ENCODE data around the gene SYNPO2.
"Not testable (repeated sequence)": the region's sequence is repeated elsewhere in the genome, so short reads cannot be mapped to it uniquely, and the experiment has no call there.

The SYNPO2 gene

DNA sequence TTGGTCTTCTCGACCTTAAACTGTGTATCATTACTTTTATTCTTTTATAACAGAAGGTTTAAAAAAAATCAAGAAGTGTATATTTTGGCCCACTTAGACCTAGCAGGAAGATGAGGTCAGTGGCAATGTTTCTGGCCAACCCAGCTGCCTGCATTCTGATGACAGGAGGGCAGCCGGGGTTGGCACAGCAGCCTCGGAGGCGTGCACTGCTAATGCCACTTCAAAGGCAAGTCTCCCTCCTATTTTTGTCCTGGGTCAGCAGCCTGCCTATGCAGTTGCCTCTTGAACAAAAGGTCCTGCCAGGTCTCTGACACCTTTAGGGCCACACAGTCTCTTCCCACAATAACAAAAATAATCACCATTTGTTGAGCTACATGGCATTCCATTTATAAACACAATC lies 157.6 kb downstream of the SYNPO2 start:
- H3F3A ChIP-seq (ENCODE audit: insufficient read depth): no peaks in the 10 kb centered on the region
- H2AFZ ChIP-seq (ENCODE audit: low read depth, low read length, severe bottlenecking): no peak overlapping the region
- no peaks in the 10 kb centered on the region for H3K9me2 ChIP-seq (replicated peaks; ENCODE audit: insufficient read depth, low read length)
- no peaks in the 10 kb centered on the region for H3K9me3 ChIP-seq (ENCODE audit: insufficient read depth, low read length)
- no peaks in the 10 kb centered on the region for H4K20me1 ChIP-seq (ENCODE audit: low read depth, low read length)
- no peaks in the 10 kb centered on the region for H3K79me2 ChIP-seq (ENCODE audit: insufficient read depth, low read length)
- H3K27ac ChIP-seq (ENCODE audit: low read depth, low read length): no peak overlapping the region
- H3K27me3 ChIP-seq (ENCODE audit: low read length): no peaks in the 10 kb centered on the region
- TF ChIP-seq, protein P1, sequence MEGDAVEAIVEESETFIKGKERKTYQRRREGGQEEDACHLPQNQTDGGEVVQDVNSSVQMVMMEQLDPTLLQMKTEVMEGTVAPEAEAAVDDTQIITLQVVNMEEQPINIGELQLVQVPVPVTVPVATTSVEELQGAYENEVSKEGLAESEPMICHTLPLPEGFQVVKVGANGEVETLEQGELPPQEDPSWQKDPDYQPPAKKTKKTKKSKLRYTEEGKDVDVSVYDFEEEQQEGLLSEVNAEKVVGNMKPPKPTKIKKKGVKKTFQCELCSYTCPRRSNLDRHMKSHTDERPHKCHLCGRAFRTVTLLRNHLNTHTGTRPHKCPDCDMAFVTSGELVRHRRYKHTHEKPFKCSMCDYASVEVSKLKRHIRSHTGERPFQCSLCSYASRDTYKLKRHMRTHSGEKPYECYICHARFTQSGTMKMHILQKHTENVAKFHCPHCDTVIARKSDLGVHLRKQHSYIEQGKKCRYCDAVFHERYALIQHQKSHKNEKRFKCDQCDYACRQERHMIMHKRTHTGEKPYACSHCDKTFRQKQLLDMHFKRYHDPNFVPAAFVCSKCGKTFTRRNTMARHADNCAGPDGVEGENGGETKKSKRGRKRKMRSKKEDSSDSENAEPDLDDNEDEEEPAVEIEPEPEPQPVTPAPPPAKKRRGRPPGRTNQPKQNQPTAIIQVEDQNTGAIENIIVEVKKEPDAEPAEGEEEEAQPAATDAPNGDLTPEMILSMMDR (IDR thresholded peaks at IDR 0.05; ENCODE audit: insufficient read depth, low read length, poor library complexity, severe bottlenecking): no peak
- no peak for TF ChIP-seq EZH2phosphoT487 (conservative IDR thresholded peaks at IDR 0.05; ENCODE audit: low read length)
- H3K4me3 ChIP-seq (ENCODE audit: insufficient read depth, low read length, poor library complexity, severe bottlenecking): no peak overlapping the region
- no peak overlapping the region for H3K4me2 ChIP-seq (ENCODE audit: low read depth, low read length, poor library complexity, severe bottlenecking)
- H3K9ac ChIP-seq (ENCODE audit: low read length): no peak overlapping the region
- no peaks in the 10 kb centered on the region for H3K36me3 ChIP-seq (ENCODE audit: low read length)

DNA sequence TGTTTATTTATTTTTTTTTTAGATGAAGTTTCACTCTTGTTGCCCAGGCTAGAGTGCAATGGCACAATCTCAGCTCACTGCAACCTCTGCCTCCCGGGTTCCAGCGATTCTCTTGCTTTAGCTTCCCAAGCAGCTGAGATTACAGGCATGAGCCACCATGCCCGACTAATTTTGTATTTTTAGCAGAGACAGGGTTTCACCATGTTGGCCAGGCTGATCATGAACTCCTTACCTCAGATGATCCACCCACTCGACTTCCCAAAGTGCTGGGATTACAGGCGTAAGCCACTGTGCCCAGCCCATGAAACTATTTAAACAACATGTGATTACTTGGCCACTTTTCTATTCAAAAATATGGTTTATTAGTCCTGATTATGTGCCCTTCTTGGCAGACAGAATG lies 158.4 kb downstream of the SYNPO2 start:
- H3K4me3 ChIP-seq (ENCODE audit: insufficient read depth, low read length, poor library complexity, severe bottlenecking); H3K4me2 ChIP-seq (ENCODE audit: low read depth, low read length, poor library complexity, severe bottlenecking); H3K27me3 ChIP-seq (ENCODE audit: low read length); H3K9ac ChIP-seq (ENCODE audit: low read length); H3K27ac ChIP-seq (ENCODE audit: low read depth, low read length); H2AFZ ChIP-seq (ENCODE audit: low read depth, low read length, severe bottlenecking); H3K79me2 ChIP-seq (ENCODE audit: insufficient read depth, low read length); H3K36me3 ChIP-seq (ENCODE audit: low read length); H4K20me1 ChIP-seq (ENCODE audit: low read depth, low read length); H3K9me3 ChIP-seq (ENCODE audit: insufficient read depth, low read length); H3F3A ChIP-seq (ENCODE audit: insufficient read depth); H3K9me2 ChIP-seq (replicated peaks; ENCODE audit: insufficient read depth, low read length): not testable (repeated sequence)

DNA sequence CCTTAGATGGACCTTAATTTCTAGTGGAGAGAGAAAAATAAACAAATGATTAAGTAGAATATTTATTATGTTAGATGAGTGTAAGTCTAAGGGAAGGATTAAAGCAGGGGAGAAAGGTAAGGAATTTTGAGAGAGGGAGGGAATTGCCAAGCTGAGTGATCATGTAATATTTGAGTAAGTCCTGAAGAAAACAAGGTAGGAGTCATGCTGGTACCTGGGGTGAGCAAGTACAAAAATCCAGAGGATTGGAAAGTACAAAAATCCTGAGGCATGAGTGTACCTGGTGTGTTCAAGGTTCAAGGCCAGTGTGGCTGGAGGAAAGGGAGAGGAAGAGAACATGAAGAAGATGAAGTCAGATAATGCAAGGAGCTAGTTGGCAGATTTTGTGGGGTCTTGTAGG lies 159.8 kb downstream of the SYNPO2 start:
- no peaks in the 10 kb centered on the region for H3F3A ChIP-seq (ENCODE audit: insufficient read depth)
- H3K27me3 ChIP-seq (ENCODE audit: low read length): no peaks in the 10 kb centered on the region
- no peak overlapping the region for H3K9ac ChIP-seq (ENCODE audit: low read length)
- H2AFZ ChIP-seq (ENCODE audit: low read depth, low read length, severe bottlenecking): no peak overlapping the region
- no peak overlapping the region for H3K4me3 ChIP-seq (ENCODE audit: insufficient read depth, low read length, poor library complexity, severe bottlenecking)
- no peaks in the 10 kb centered on the region for H3K9me2 ChIP-seq (replicated peaks; ENCODE audit: insufficient read depth, low read length)
- H4K20me1 ChIP-seq (ENCODE audit: low read depth, low read length): no peaks in the 10 kb centered on the region
- no peak overlapping the region for H3K27ac ChIP-seq (ENCODE audit: low read depth, low read length)
- H3K79me2 ChIP-seq (ENCODE audit: insufficient read depth, low read length): no peaks in the 10 kb centered on the region
- no peaks in the 10 kb centered on the region for H3K36me3 ChIP-seq (ENCODE audit: low read length)
- TF ChIP-seq, protein P1 (IDR thresholded peaks at IDR 0.05; ENCODE audit: insufficient read depth, low read length, poor library complexity, severe bottlenecking): no peak
- no peak for TF ChIP-seq EZH2phosphoT487 (conservative IDR thresholded peaks at IDR 0.05; ENCODE audit: low read length)
- no peaks in the 10 kb centered on the region for H3K9me3 ChIP-seq (ENCODE audit: insufficient read depth, low read length)
- no peak overlapping the region for H3K4me2 ChIP-seq (ENCODE audit: low read depth, low read length, poor library complexity, severe bottlenecking)

DNA sequence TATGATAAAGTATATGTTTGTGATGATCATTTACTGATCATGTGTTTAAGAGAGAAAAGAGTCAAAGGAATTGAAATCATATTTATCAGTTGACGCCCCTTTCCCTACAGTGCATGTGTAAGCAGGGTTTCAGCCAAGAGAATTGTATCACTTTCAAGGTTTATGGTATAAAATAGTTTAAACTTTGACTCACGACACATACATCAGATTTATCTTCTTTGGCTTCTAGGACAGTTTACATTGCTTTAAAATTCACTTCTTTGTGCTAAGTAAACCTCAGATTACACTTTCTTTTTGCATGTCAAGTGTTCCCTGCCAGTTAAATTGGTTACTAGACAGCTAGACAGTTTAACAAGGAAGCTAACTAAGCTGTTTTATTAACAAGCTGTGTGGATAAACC lies 160.7 kb downstream of the SYNPO2 start:
- H3K79me2 ChIP-seq (ENCODE audit: insufficient read depth, low read length): no peaks in the 10 kb centered on the region
- no peaks in the 10 kb centered on the region for H3K9me3 ChIP-seq (ENCODE audit: insufficient read depth, low read length)
- H3K36me3 ChIP-seq (ENCODE audit: low read length): no peaks in the 10 kb centered on the region
- no peaks in the 10 kb centered on the region for H4K20me1 ChIP-seq (ENCODE audit: low read depth, low read length)
- no peak overlapping the region for H2AFZ ChIP-seq (ENCODE audit: low read depth, low read length, severe bottlenecking)
- H3F3A ChIP-seq (ENCODE audit: insufficient read depth): no peaks in the 10 kb centered on the region
- no peaks in the 10 kb centered on the region for H3K9me2 ChIP-seq (replicated peaks; ENCODE audit: insufficient read depth, low read length)
- no peak overlapping the region for H3K27ac ChIP-seq (ENCODE audit: low read depth, low read length)
- no peak for TF ChIP-seq EZH2phosphoT487 (conservative IDR thresholded peaks at IDR 0.05; ENCODE audit: low read length)
- TF ChIP-seq, protein P1 (IDR thresholded peaks at IDR 0.05; ENCODE audit: insufficient read depth, low read length, poor library complexity, severe bottlenecking): no peak
- H3K4me3 ChIP-seq (ENCODE audit: insufficient read depth, low read length, poor library complexity, severe bottlenecking): no peak overlapping the region
- H3K27me3 ChIP-seq (ENCODE audit: low read length): no peaks in the 10 kb centered on the region
- no peak overlapping the region for H3K4me2 ChIP-seq (ENCODE audit: low read depth, low read length, poor library complexity, severe bottlenecking)
- no peak overlapping the region for H3K9ac ChIP-seq (ENCODE audit: low read length)
